RPMI8226 (cell line): ENCODE results near the gene MANF.

Experiments
- DNase-seq: peaks from one replicate; pipeline ENCODE4 v3.0.0-alpha.2; 2015

The MANF gene

DNA sequence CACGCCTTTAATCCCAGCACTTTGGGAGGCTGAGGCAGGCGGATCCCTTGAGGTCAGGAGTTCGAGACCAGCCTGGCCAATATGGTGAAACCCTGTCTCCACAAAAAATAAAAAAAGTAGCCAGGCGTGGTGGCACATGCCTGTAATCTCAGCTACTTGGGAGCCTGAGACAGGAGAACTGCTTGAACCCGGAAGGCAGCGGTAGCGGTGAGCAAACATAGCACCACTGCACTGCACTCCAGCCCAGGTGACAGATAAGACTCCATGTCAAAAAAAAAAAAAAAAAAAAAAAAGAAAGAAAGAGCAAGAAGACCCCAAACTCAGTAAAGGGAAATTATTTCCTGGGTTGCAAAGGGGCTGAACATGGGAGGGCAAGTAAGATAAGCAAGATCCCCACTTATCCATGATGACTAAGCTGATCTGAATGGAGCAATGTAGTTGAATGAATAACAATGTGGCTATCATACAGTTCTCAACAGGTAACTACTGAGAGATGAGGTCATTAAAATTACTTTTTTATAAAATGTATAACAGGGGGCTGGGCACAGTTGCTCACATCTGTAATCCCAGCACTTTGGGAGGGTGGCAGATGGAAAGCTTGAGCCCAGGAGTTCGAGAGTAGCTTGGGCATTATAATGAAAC, 52.0 kb downstream of the MANF start:
- no peak for DNase-seq
